B cell (primary cell): ENCODE data around the gene BPIFA1. TPM values are rescaled to one million over a fixed set of nuclear protein-coding genes. Genes with fewer than 3 reads are reported as not detected.

ENCODE experiments used
- ATAC-seq: fragments of 200-7000 bp; cut with Tn5 transposase; one replicate; pipeline ENCODE4 v1.10.0; 2021; ENCODE audit warnings: low read depth, mild to moderate bottlenecking, moderate number of reproducible peaks, moderate library complexity
- CTCF ChIA-PET: fragments of 350-600 bp; sonication (Branson Sonifier 250); formaldehyde crosslinking; loops from one replicate; lab custom pipeline; 2021; ENCODE audit warnings: antibody characterized with exemption, inconsistent platforms; lab: Charles Lee
- POLR2A ChIA-PET: fragments of 350-600 bp; sonication (Branson Sonifier 250); formaldehyde crosslinking; loops from one replicate; lab custom pipeline; 2021; ENCODE audit warnings: antibody characterized with exemption; lab: Charles Lee
- DNase-seq: peaks from one replicate; pipeline ENCODE4 v3.0.0; 2013
- H2AFZ ChIP-seq: 2 replicates; pipeline ENCODE4 v1.6.1; 2012; ENCODE audit warnings: mild to moderate bottlenecking, low read depth, low read length; ENCODE audit not compliant: insufficient read depth, poor library complexity, severe bottlenecking
- H3K27ac ChIP-seq, 2 donors: 1 replicate in 1 of 2; 2 replicates in 1 of 2; pipeline ENCODE4 v1.5.1; 2012 to 2013; ENCODE audit warnings: low read length in 2 of 2, mild to moderate bottlenecking in 2 of 2, moderate library complexity in 1 of 2
- H3K27me3 ChIP-seq, 4 experiments: fragments of 200-600 bp in 1 of 4; sonication (generic) in 1 of 4; replicated peaks in 1 of 4; 1 replicate in 2 of 4; 2 replicates in 2 of 4; pipeline versions ENCODE4 v1.6.1 to v1.7.0; 2013 to 2016; ENCODE audit warnings: low read length in 3 of 4, mild to moderate bottlenecking in 2 of 4, mixed read lengths in 1 of 4, moderate library complexity in 1 of 4; ENCODE audit not compliant: insufficient read depth in 4 of 4, control insufficient read depth in 3 of 4; ENCODE audit errors: control extremely low read depth in 1 of 4
- H3K36me3 ChIP-seq, 2 experiments: replicated peaks in 1 of 2; 1 replicate in 1 of 2; 2 replicates in 1 of 2; pipeline versions ENCODE4 v1.6.1 to v1.7.1; 2013; ENCODE audit warnings: low read length in 1 of 2; ENCODE audit not compliant: insufficient read depth in 2 of 2, control insufficient read depth in 1 of 2; ENCODE audit errors: control extremely low read depth in 1 of 2, extremely low read depth in 1 of 2
- H3K4me1 ChIP-seq, 2 donors: fragments of 200-600 bp in 1 of 2; sonication (generic) in 1 of 2; 1 replicate in 1 of 2; 2 replicates in 1 of 2; pipeline versions ENCODE4 v1.5.1 to v1.6.1; 2013 to 2017; ENCODE audit warnings: low read length in 2 of 2; ENCODE audit not compliant: control insufficient read depth in 2 of 2, insufficient read depth in 2 of 2
- H3K4me2 ChIP-seq: replicated peaks from 2 replicates; pipeline ENCODE3; 2012; ENCODE audit warnings: mild to moderate bottlenecking, low read depth, low read length; ENCODE audit not compliant: poor library complexity, severe bottlenecking
- H3K4me3 ChIP-seq, 5 experiments: fragments of 200-600 bp in 1 of 5; sonication (generic) in 1 of 5; 1 replicate in 3 of 5; 2 replicates in 2 of 5; pipeline versions ENCODE4 v1.5.1 to v1.7.0; 2011 to 2016; ENCODE audit warnings: low read length in 4 of 5, mild to moderate bottlenecking in 4 of 5, low read depth in 2 of 5, control low read depth in 1 of 5, moderate library complexity in 1 of 5; ENCODE audit not compliant: insufficient read depth in 1 of 5; ENCODE audit errors: control extremely low read depth in 1 of 5, extremely low read depth in 1 of 5
- H3K79me2 ChIP-seq: fragments of 200-600 bp; sonication (generic); one replicate; pipeline ENCODE4 v1.6.0; 2016; ENCODE audit warnings: low read length; ENCODE audit not compliant: control insufficient read depth, insufficient read depth
- H3K9ac ChIP-seq: fragments of 200-600 bp; sonication (generic); 2 replicates; pipeline ENCODE4 v1.6.1; 2017; ENCODE audit warnings: mild to moderate bottlenecking, low read length, moderate library complexity
- H3K9me3 ChIP-seq, 3 donors: one replicate each; pipeline versions ENCODE4 v1.6.1 to v1.7.1; 2013; ENCODE audit warnings: low read length in 2 of 3; ENCODE audit not compliant: control insufficient read depth in 2 of 3, insufficient read depth in 1 of 3; ENCODE audit errors: control extremely low read depth in 1 of 3
- H4K20me1 ChIP-seq: 2 replicates; pipeline ENCODE4 v1.6.0; 2012; ENCODE audit warnings: mild to moderate bottlenecking, low read length; ENCODE audit not compliant: insufficient read depth, control insufficient read depth, poor library complexity, severe bottlenecking
- H3K27ac Mint-ChIP-seq: one replicate; pipeline ENCODE4 v1.8.0; 2021; ENCODE audit warnings: mixed read lengths
- H3K27me3 Mint-ChIP-seq: one replicate; pipeline ENCODE4 v1.8.0; 2021; ENCODE audit warnings: mixed read lengths
- H3K4me1 Mint-ChIP-seq: one replicate; pipeline ENCODE4 v1.8.0; 2021; ENCODE audit warnings: mixed read lengths
- H3K4me3 Mint-ChIP-seq: one replicate; pipeline ENCODE4 v1.8.0; 2021; ENCODE audit warnings: mixed read lengths
- H3K9me3 Mint-ChIP-seq: one replicate; pipeline ENCODE4 v1.8.0; 2022; ENCODE audit warnings: mixed read lengths; ENCODE audit not compliant: insufficient read depth
- EZH2 ChIP-seq: IDR thresholded peaks from 2 replicates; pipeline ENCODE4 v1.6.1; 2012; ENCODE audit warnings: borderline replicate concordance, low read depth, mild to moderate bottlenecking, moderate library complexity, low read length; ENCODE audit not compliant: insufficient read depth, poor library complexity, severe bottlenecking
- WGBS: methylation state at CpG from one replicate; pipeline ENCODE4 v1.1.5; 2013; ENCODE audit warnings: missing lambda C conversion rate; ENCODE audit not compliant: insufficient coverage; 5-methylcytosine and 5-hydroxymethylcytosine counted together
- intact Hi-C: fragments of 100-400 bp; cut with micrococcal nuclease; formaldehyde crosslinking; loops from one replicate; pipeline ENCODE4 v1.10.0; 2022
- polyA plus RNA-seq: library from polyadenylated mRNA; depleted of rRNA; stranded (reverse); fragments of >200 nt; gene quantifications from 2 replicates; pipeline ENCODE4 v1.2.3, GENCODE V29; 2012
- total RNA-seq, 2 donors: library from RNA; stranded (reverse); fragments of 120-200 nt in 1 of 2; gene quantifications; 1 replicate in 1 of 2; 2 replicates in 1 of 2; pipeline versions ENCODE4 v1.2.3 to v1.2.4, GENCODE V29; 2013 to 2022
- TF ChIP-seq, protein P1 (sequence below): fragments of 200-600 bp; IDR thresholded peaks from one replicate; pipeline ENCODE4 v1.8.0; 2022; ENCODE audit warnings: antibody characterized with exemption, mild to moderate bottlenecking

BPIFA1 gene
- total and polyA plus RNA-seq, 2 donors (not counting 1 experiment from before 2014, with no cell fraction given) = not detected

DNA sequence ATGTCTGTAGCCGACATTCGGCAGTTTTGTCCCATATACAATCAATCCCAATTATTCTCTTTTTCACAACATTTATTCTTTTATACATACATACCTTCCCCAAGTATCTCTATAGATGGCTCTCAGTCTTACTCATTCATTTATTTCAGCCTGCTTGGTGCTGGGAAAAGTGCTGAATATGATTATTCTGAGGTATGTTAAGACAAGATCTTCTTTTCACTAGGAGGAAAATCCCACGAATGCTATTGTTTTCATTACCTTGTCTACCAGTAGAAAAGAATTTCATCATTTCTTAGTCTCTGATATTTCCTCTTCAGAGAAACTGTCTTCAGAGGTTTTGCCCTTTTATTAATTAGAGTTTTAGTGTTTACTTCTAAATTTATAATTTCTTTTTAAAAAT is 32.4 kb upstream of the BPIFA1 start:
- no peaks in the 10 kb centered on the region for H3K9me3 Mint-ChIP-seq

DNA sequence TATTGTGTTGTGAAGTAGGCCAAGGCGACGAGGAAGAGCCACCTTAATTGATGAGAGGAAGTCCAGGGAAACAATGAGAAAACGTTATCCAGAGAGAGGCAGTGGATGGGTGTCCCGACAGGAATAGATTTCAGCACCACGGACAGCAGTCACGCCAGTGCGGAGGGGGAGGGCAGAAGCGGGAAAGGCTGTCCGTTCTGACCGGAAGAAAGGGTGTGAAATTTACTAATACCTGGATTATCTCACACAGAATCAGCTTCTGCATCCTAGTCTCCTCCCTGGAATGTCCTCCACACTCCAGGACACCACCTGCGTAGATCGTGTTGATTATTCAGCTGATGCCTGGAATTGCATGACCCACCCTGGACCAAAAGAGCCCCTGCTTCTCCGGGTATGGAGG is 26.0 kb upstream of the BPIFA1 start:
- TF ChIP-seq EZH2 = no peak
- TF ChIP-seq, protein P1, sequence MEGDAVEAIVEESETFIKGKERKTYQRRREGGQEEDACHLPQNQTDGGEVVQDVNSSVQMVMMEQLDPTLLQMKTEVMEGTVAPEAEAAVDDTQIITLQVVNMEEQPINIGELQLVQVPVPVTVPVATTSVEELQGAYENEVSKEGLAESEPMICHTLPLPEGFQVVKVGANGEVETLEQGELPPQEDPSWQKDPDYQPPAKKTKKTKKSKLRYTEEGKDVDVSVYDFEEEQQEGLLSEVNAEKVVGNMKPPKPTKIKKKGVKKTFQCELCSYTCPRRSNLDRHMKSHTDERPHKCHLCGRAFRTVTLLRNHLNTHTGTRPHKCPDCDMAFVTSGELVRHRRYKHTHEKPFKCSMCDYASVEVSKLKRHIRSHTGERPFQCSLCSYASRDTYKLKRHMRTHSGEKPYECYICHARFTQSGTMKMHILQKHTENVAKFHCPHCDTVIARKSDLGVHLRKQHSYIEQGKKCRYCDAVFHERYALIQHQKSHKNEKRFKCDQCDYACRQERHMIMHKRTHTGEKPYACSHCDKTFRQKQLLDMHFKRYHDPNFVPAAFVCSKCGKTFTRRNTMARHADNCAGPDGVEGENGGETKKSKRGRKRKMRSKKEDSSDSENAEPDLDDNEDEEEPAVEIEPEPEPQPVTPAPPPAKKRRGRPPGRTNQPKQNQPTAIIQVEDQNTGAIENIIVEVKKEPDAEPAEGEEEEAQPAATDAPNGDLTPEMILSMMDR = no peak
- H3K79me2 ChIP-seq = no peaks in the 10 kb centered on the region
- H3K4me1 ChIP-seq = no peaks in the 10 kb centered on the region
- no peak overlapping the region for H3K27ac Mint-ChIP-seq
- H3K9me3 ChIP-seq = peaks cover 0 to 5% (median 0%) of the 10 kb centered on the region in 3 donors
- ATAC-seq (no peak), DNase-seq (peak; percentile 13)
- H3K27me3 Mint-ChIP-seq = peaks cover 46% of the 10 kb centered on the region
- H3K4me2 ChIP-seq = no peak overlapping the region
- intact Hi-C loops = loop anchor here (10.0 kb wide), 1 partner anchor 415 kb away; no protein-coding TSS in a partner anchor
- no peak overlapping the region for H2AFZ ChIP-seq
- H3K9ac ChIP-seq = no peak overlapping the region
- no peak overlapping the region for H3K4me3 Mint-ChIP-seq
- H3K27me3 ChIP-seq = peaks cover 0 to 10% (median 0%) of the 10 kb centered on the region in 4 experiments
- WGBS = 21% methylated on average over 8 of the region's 13 CpGs
- no peaks in the 10 kb centered on the region for H3K9me3 Mint-ChIP-seq
- CTCF ChIA-PET = no interaction called here
- H3K36me3 ChIP-seq = no peaks in the 10 kb centered on the region
- H3K4me3 ChIP-seq = no peak overlapping the region
- no peak overlapping the region for H3K27ac ChIP-seq
- H3K4me1 Mint-ChIP-seq = no peaks in the 10 kb centered on the region
- no peaks in the 10 kb centered on the region for H4K20me1 ChIP-seq
- POLR2A ChIA-PET = no interaction called here

More for the DNA sequence above, 32.4 kb upstream of the BPIFA1 start:
- Mint-ChIP-seq H3K4me3 (no peak overlapping the region), H3K27me3 (peaks cover 35% of the 10 kb centered on the region), H3K4me1 (no peaks in the 10 kb centered on the region), H3K27ac (no peak overlapping the region)
- H3K4me1 ChIP-seq = no peaks in the 10 kb centered on the region
- ChIA-PET CTCF (no interaction called here), POLR2A (no interaction called here)
- H3K27me3 ChIP-seq = peaks cover 0 to 7% (median 2%) of the 10 kb centered on the region in 4 experiments
- no peak overlapping the region for H3K27ac ChIP-seq
- no peak for ATAC-seq
- TF ChIP-seq, protein P1 = no peak
- TF ChIP-seq EZH2 = no peak
- H3K4me2 ChIP-seq = no peak overlapping the region
- 100% methylated on average over 2 of the region's 3 CpGs for WGBS
- H3K36me3 ChIP-seq = no peaks in the 10 kb centered on the region
- H3K4me3 ChIP-seq = no peak overlapping the region
- no peak overlapping the region for H2AFZ ChIP-seq
- H3K79me2 ChIP-seq = no peaks in the 10 kb centered on the region
- no peak overlapping the region for H3K9ac ChIP-seq
- DNase-seq = no peak
- intact Hi-C loops = no loop called here
- no peaks in the 10 kb centered on the region for H3K9me3 ChIP-seq
- H4K20me1 ChIP-seq = no peaks in the 10 kb centered on the region
